ENCODE results near the gene MR1. TPM values are rescaled to one million over a fixed set of nuclear protein-coding genes. Genes with fewer than 3 reads are reported as not detected.

Gene MR1
- total RNA-seq, 1 donor from 2014 or later, result 16.2 TPM

- peak; percentile 88 for DNase-seq
- peaks cover 18% of the 10 kb centered on the region for H3K27me3 Mint-ChIP-seq
- no peaks in the 10 kb centered on the region for H3K9me3 Mint-ChIP-seq
- peaks cover 36% of the 10 kb centered on the region for H3K4me1 Mint-ChIP-seq
- intact Hi-C loops (cut with micrococcal nuclease), result loop anchor here (1.0 kb wide), 2 partner anchors 58 to 82 kb away; no protein-coding TSS in a partner anchor
- peaks cover 3% of the 10 kb centered on the region for H3K36me3 Mint-ChIP-seq (ENCODE audit: low read depth)
- peak overlapping the region; percentile 1 for H3K27ac Mint-ChIP-seq
- H3K4me3 Mint-ChIP-seq, result peak overlapping the region; percentile 2
Observed at GRCh38 chr1:181083842-181084605, 50.2 kb downstream of the MR1 start.

GRCh38 chr1:181084606-181084969 lies 50.8 kb downstream of the MR1 start:
- Mint-ChIP-seq H3K36me3 (ENCODE audit: low read depth) (peaks cover 5% of the 10 kb centered on the region), H3K4me3 (peak overlapping the region; percentile 2), H3K9me3 (no peaks in the 10 kb centered on the region), H3K4me1 (peaks cover 31% of the 10 kb centered on the region), H3K27me3 (peaks cover 12% of the 10 kb centered on the region), H3K27ac (no peak overlapping the region)
- DNase-seq, result no peak
- intact Hi-C loops (cut with micrococcal nuclease), result loop anchor here (1.0 kb wide), 2 partner anchors 58 to 82 kb away; no protein-coding TSS in a partner anchor

GRCh38 chr1:181086091-181086490 lies 52.3 kb downstream of the MR1 start:
- no peak overlapping the region for H3K27ac Mint-ChIP-seq
- peaks cover 31% of the 10 kb centered on the region for H3K4me1 Mint-ChIP-seq
- no peaks in the 10 kb centered on the region for H3K9me3 Mint-ChIP-seq
- peaks cover 20% of the 10 kb centered on the region for H3K36me3 Mint-ChIP-seq (ENCODE audit: low read depth)
- intact Hi-C loops (cut with micrococcal nuclease), result loop anchor here (5.0 kb wide), 1 partner anchor 584 kb away; the partner anchor contains the start of gene ACBD6
- peaks cover 8% of the 10 kb centered on the region for H3K27me3 Mint-ChIP-seq
- DNase-seq, result no peak
- no peak overlapping the region for H3K4me3 Mint-ChIP-seq

GRCh38 chr1:181086926-181087325 lies 53.1 kb downstream of the MR1 start:
- peak overlapping the region; percentile 93 for H3K4me3 Mint-ChIP-seq
- peaks cover 8% of the 10 kb centered on the region for H3K27me3 Mint-ChIP-seq

GRCh38 chr1:181087400-181087901 lies 53.7 kb downstream of the MR1 start:
- Mint-ChIP-seq H3K4me1 (peaks cover 40% of the 10 kb centered on the region), H3K27me3 (peaks cover 8% of the 10 kb centered on the region), H3K27ac (peak overlapping the region; percentile 56), H3K36me3 (ENCODE audit: low read depth) (peaks cover 32% of the 10 kb centered on the region), H3K9me3 (no peaks in the 10 kb centered on the region), H3K4me3 (peak overlapping the region; percentile 93)
- peak; percentile 77 for DNase-seq
- intact Hi-C loops (cut with micrococcal nuclease), result loop anchor here (5.0 kb wide), 1 partner anchor 585 kb away; the partner anchor contains the start of gene ACBD6

More at GRCh38 chr1:181086926-181087325, 53.1 kb downstream of the MR1 start:
- no peaks in the 10 kb centered on the region for H3K9me3 Mint-ChIP-seq
- H3K27ac Mint-ChIP-seq, result peak overlapping the region; percentile 56
- peaks cover 28% of the 10 kb centered on the region for H3K36me3 Mint-ChIP-seq (ENCODE audit: low read depth)
- no peak for DNase-seq
- intact Hi-C loops (cut with micrococcal nuclease), result loop anchor here (5.0 kb wide), 1 partner anchor 585 kb away; the partner anchor contains the start of gene ACBD6
- peaks cover 37% of the 10 kb centered on the region for H3K4me1 Mint-ChIP-seq

GRCh38 chr1:181088079-181089016 lies 54.6 kb downstream of the MR1 start, which contains the start of gene IER5:
Gene IER5 (plus strand): TSS chr1:181088700. CDS start chr1:181088903, 203 bp downstream.
- Mint-ChIP-seq H3K27ac (peak within 1 kb of the TSS; percentile 98), H3K9me3 (no peaks in the 10 kb centered on the region), H3K4me3 (peak within 1 kb of the TSS; percentile 99), H3K4me1 (peaks cover 48% of the 10 kb centered on the region), H3K27me3 (peaks cover 6% of the 10 kb centered on the region), H3K36me3 (ENCODE audit: low read depth) (peaks cover 41% of the 10 kb centered on the region)
- intact Hi-C loops (cut with micrococcal nuclease), result loop anchor here (1.0 to 5.0 kb wide), 6 partner anchors 9 to 1206 kb away; partner anchors contain the start of genes ACBD6, STX6 and TOR1AIP1
- DNase-seq, result peak; percentile 99

- H3K27me3 Mint-ChIP-seq, result peaks cover 2% of the 10 kb centered on the region
- peak overlapping the region; percentile 98 for H3K27ac Mint-ChIP-seq
- intact Hi-C loops (cut with micrococcal nuclease), result loop anchor here (2.0 to 5.0 kb wide), 2 partner anchors 587 to 1206 kb away; partner anchors contain the start of genes ACBD6 and TOR1AIP1
- DNase-seq, result peak; percentile 83
- H3K36me3 Mint-ChIP-seq (ENCODE audit: low read depth), result peaks cover 47% of the 10 kb centered on the region
- peak overlapping the region; percentile 99 for H3K4me3 Mint-ChIP-seq
- H3K4me1 Mint-ChIP-seq, result peaks cover 46% of the 10 kb centered on the region
- no peaks in the 10 kb centered on the region for H3K9me3 Mint-ChIP-seq
Observed at GRCh38 chr1:181089017-181089675, 55.4 kb downstream of the MR1 start.

- DNase-seq, result peak; percentile 94
- Mint-ChIP-seq H3K4me1 (peaks cover 46% of the 10 kb centered on the region), H3K27me3 (peaks cover 2% of the 10 kb centered on the region), H3K36me3 (ENCODE audit: low read depth) (peaks cover 54% of the 10 kb centered on the region), H3K9me3 (no peaks in the 10 kb centered on the region), H3K4me3 (peak overlapping the region; percentile 99), H3K27ac (peak overlapping the region; percentile 98)
- intact Hi-C loops (cut with micrococcal nuclease), result loop anchor here (1.0 to 10.0 kb wide), 9 partner anchors 9 to 1525 kb away; partner anchors contain the start of genes ACBD6, MR1 and TOR1AIP1
Observed at GRCh38 chr1:181089676-181090544, 56.1 kb downstream of the MR1 start.

- peak overlapping the region; percentile 99 for H3K4me3 Mint-ChIP-seq
- peaks cover 58% of the 10 kb centered on the region for H3K36me3 Mint-ChIP-seq (ENCODE audit: low read depth)
- peaks cover 46% of the 10 kb centered on the region for H3K4me1 Mint-ChIP-seq
- peaks cover 2% of the 10 kb centered on the region for H3K27me3 Mint-ChIP-seq
- peak overlapping the region; percentile 98 for H3K27ac Mint-ChIP-seq
- intact Hi-C loops (cut with micrococcal nuclease), result loop anchor here (1.0 to 10.0 kb wide), 7 partner anchors 9 to 1524 kb away; partner anchors contain the start of gene MR1
- peak; percentile 79 for DNase-seq
- H3K9me3 Mint-ChIP-seq, result no peaks in the 10 kb centered on the region
Observed at GRCh38 chr1:181090641-181091126, 56.9 kb downstream of the MR1 start.

- Mint-ChIP-seq H3K4me1 (peaks cover 48% of the 10 kb centered on the region), H3K4me3 (peak overlapping the region; percentile 99), H3K27me3 (no peaks in the 10 kb centered on the region), H3K9me3 (no peaks in the 10 kb centered on the region), H3K27ac (peak overlapping the region; percentile 98), H3K36me3 (ENCODE audit: low read depth) (peaks cover 63% of the 10 kb centered on the region)
- intact Hi-C loops (cut with micrococcal nuclease), result loop anchor here (10.0 kb wide), 2 partner anchors 303 to 1523 kb away; no protein-coding TSS in a partner anchor
- DNase-seq, result no peak
Observed at GRCh38 chr1:181091309-181092040, 57.7 kb downstream of the MR1 start.

GRCh38 chr1:181092056-181092455 lies 58.3 kb downstream of the MR1 start:
- H3K9me3 Mint-ChIP-seq, result no peaks in the 10 kb centered on the region
- no peak for DNase-seq
- H3K4me1 Mint-ChIP-seq, result peaks cover 50% of the 10 kb centered on the region
- intact Hi-C loops (cut with micrococcal nuclease), result loop anchor here (10.0 kb wide), 2 partner anchors 303 to 1523 kb away; no protein-coding TSS in a partner anchor
- no peaks in the 10 kb centered on the region for H3K27me3 Mint-ChIP-seq
- peak overlapping the region; percentile 99 for H3K4me3 Mint-ChIP-seq
- peaks cover 63% of the 10 kb centered on the region for H3K36me3 Mint-ChIP-seq (ENCODE audit: low read depth)
- H3K27ac Mint-ChIP-seq, result peak overlapping the region; percentile 8

All from activated CD4-positive, alpha-beta T cell treated with anti-CD3 and anti-CD28 coated beads, Interleukin-2, amount 10 ng/mL, durations not matched to agents 24 days and 14 days (primary cell).